Activated naive CD4-positive, alpha-beta T cell treated with anti-CD3 and anti-CD28 coated beads, Interleukin-2, amount 50 U/mL, for 72 hours (primary cell): ENCODE measurements around the gene MMP21. TPM values are rescaled to one million over a fixed set of nuclear protein-coding genes. Genes with fewer than 3 reads are reported as not detected.
A peak's percentile ranks its signal among the peaks of the same experiment; 100 is the strongest.

Experiments used
- ATAC-seq, 2 donors: fragments of 150-1000 bp; cut with Tn5 transposase; 2 replicates each; pipeline ENCODE4 v1.10.0; 2021; ENCODE audit warnings: mild to moderate bottlenecking in 2 of 2, moderate library complexity in 2 of 2
- DNase-seq, 2 donors: peaks; one replicate each; pipeline ENCODE4 v3.0.0; 2021 to 2022; ENCODE audit warnings: low spot score in 2 of 2
- H3K27ac Mint-ChIP-seq, 2 donors: one replicate each; pipeline ENCODE4 v1.8.0; 2022; ENCODE audit warnings: mild to moderate bottlenecking in 2 of 2, mixed read lengths in 2 of 2
- H3K36me3 Mint-ChIP-seq, 2 donors: one replicate each; pipeline ENCODE4 v1.8.0; 2022; ENCODE audit warnings: mixed read lengths in 2 of 2
- H3K9me3 Mint-ChIP-seq, 2 donors: one replicate each; pipeline ENCODE4 v1.8.0; 2022; ENCODE audit warnings: mixed read lengths in 2 of 2
- total RNA-seq, 2 donors: library from RNA; stranded (reverse); gene quantifications; one replicate each; pipeline ENCODE4 v1.2.3, GENCODE V29; 2022

MMP21 gene, protein sequence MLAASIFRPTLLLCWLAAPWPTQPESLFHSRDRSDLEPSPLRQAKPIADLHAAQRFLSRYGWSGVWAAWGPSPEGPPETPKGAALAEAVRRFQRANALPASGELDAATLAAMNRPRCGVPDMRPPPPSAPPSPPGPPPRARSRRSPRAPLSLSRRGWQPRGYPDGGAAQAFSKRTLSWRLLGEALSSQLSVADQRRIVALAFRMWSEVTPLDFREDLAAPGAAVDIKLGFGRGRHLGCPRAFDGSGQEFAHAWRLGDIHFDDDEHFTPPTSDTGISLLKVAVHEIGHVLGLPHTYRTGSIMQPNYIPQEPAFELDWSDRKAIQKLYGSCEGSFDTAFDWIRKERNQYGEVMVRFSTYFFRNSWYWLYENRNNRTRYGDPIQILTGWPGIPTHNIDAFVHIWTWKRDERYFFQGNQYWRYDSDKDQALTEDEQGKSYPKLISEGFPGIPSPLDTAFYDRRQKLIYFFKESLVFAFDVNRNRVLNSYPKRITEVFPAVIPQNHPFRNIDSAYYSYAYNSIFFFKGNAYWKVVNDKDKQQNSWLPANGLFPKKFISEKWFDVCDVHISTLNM
- total RNA-seq: not detected

DNA sequence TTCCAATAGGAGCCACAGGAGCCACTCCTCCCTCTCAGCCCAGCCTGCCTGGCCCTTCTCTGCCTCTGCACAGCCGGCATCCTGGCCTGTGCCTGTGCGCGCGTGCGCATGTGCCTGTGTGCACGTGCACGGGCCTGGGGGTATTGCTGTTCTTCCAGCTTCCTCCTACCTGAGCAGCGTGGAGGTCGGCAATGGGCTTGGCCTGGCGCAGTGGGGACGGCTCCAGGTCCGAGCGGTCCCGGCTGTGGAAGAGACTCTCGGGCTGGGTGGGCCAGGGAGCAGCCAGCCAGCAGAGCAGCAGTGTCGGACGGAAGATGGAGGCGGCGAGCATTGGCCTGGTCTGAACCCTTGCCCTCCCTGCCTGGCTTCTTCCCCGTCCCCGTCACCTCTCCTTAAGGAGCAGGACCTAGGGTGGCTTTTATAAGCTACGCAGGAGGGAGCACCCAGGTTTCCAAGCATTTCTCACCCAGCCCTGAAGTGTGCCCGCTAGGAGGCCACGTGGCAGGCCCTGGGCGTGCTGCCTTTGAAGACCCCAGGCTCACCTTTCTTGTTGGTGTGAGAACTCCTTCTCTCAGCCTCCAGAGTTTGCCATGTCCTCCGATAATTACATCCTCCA, at the start of gene MMP21:
Gene MMP21, minus strand, starts transcription at position 331 of the 616 bp plus-strand sequence. Its CDS starts 0 bp downstream, at position 331.
- Mint-ChIP-seq H3K9me3 (no peaks in the 10 kb centered on the region), H3K36me3 (no peaks in the 10 kb centered on the region), H3K27ac (no peak within 1 kb of the TSS)
- DNase-seq (no peak), ATAC-seq (no peak)

DNA sequence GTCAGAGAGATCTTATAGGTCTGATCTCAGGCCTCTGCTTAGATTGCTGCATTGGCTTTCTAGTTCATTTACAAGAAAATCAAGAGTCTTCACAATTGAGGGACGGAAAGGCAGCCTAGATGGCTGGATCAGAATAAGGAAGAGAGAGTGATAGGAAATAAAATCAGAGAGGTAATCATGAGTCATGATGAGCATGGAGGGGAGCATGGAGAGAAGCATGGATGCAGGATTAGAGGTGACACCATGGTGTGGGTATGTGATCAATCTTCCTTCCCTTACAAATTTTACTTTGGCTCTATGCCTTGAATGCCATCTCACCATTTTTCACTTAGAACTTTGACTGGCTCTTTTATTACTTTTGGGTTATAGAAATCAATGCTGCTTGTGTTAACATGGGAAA, 49.1 kb upstream of the MMP21 start:
- Mint-ChIP-seq H3K27ac (no peak overlapping the region), H3K36me3 (peaks cover 14 to 29% of the 10 kb centered on the region in 2 donors), H3K9me3 (no peaks in the 10 kb centered on the region)
- DNase-seq (no peak), ATAC-seq (no peak)

- DNase-seq (peak in 1 of 2 donors; percentile 17), ATAC-seq (peak; percentile 1 to 7)
- peaks cover 14 to 22% of the 10 kb centered on the region in 2 donors for H3K36me3 Mint-ChIP-seq
- no peaks in the 10 kb centered on the region for H3K9me3 Mint-ChIP-seq
- H3K27ac Mint-ChIP-seq: no peak overlapping the region
Observed at GRCh38 chr10:125823663-125824251, 48.1 kb upstream of the MMP21 start.

GRCh38 chr10:125822878-125823662, 47.4 kb upstream of the MMP21 start, which contains the start of the genes BCCIP and UROS:
Gene BCCIP (plus strand): TSS chr10:125823546. CDS start chr10:125823558, 12 bp downstream.
Gene UROS (minus strand): TSS chr10:125823258. CDS start chr10:125816499, 6,759 bp downstream.
- DNase-seq: peak; percentile 86 to 93
- Mint-ChIP-seq H3K36me3 (peaks cover 9 to 17% of the 10 kb centered on the region in 2 donors), H3K9me3 (no peaks in the 10 kb centered on the region), H3K27ac (no peak within 1 kb of the TSS)
- ATAC-seq: peak; percentile 85 to 87

- no peaks in the 10 kb centered on the region for H3K9me3 Mint-ChIP-seq
- peaks cover 4 to 5% of the 10 kb centered on the region in 2 donors for H3K36me3 Mint-ChIP-seq
- no peak for ATAC-seq
- no peak overlapping the region for H3K27ac Mint-ChIP-seq
- DNase-seq: no peak
Observed at GRCh38 chr10:125820701-125821100, 45.1 kb upstream of the MMP21 start.

- peaks cover 12 to 14% of the 10 kb centered on the region in 2 donors for H3K36me3 Mint-ChIP-seq
- H3K27ac Mint-ChIP-seq: no peak overlapping the region
- no peak for DNase-seq
- ATAC-seq: no peak
- no peaks in the 10 kb centered on the region for H3K9me3 Mint-ChIP-seq
Observed at GRCh38 chr10:125817337-125817946, 41.8 kb upstream of the MMP21 start.

GRCh38 chr10:125816548-125816947, 40.9 kb upstream of the MMP21 start:
- H3K36me3 Mint-ChIP-seq: peaks cover 7 to 10% of the 10 kb centered on the region in 2 donors
- no peak overlapping the region for H3K27ac Mint-ChIP-seq
- ATAC-seq (no peak), DNase-seq (no peak)
- no peaks in the 10 kb centered on the region for H3K9me3 Mint-ChIP-seq

DNA sequence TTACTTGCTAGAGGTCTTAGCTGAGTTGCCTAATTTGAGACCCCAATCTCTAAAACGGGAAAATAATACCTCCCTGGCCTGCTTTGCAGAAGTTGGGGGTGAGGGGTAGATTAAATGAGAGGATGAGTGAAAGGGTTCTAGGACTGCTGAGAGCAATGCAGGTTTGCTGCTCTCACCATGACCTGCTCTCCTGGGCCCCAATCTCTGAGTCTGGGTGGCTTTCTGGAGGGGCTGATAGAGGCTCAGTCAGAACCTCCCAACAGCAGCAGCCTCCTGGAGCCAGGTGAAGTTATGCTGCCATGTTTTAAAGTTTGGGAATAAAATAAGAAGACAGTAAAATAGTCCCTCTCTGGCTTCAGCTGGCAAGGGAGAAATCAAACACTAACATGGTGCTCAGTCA, 40.1 kb upstream of the MMP21 start:
- no peak for ATAC-seq
- no peaks in the 10 kb centered on the region for H3K9me3 Mint-ChIP-seq
- peaks cover 8 to 10% of the 10 kb centered on the region in 2 donors for H3K36me3 Mint-ChIP-seq
- no peak overlapping the region for H3K27ac Mint-ChIP-seq
- no peak for DNase-seq

DNA sequence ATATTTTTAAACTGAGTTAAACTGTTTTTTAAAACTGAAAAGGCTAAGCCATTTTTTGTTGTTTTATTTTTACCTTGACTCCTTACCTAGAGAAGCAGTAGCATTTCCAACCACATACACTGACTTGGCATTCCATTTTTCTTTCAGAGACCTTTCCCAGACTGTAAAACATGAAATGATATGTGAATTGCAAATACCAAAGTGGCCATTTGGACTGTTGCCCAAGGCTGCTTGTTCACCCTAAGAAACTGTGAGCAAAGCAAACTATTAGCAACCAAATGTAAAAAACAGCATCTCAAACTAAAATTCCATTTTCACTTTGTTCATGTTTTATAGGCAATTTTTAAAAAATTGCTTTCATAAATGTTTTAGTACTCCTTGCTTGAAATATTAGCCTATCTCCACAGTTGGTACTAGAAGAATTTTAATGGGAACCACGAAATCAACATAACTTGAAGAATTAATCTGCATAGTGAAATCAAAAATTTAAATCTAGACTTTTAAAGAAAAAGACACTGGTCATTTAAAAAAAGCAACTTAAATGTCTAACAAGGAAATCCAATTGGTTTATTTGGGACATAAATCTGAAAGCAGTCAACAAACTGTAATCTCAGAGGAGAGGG, 36.6 kb upstream of the MMP21 start:
- ATAC-seq: no peak
- no peak overlapping the region for H3K27ac Mint-ChIP-seq
- H3K36me3 Mint-ChIP-seq: peaks cover 16 to 18% of the 10 kb centered on the region in 2 donors

DNA sequence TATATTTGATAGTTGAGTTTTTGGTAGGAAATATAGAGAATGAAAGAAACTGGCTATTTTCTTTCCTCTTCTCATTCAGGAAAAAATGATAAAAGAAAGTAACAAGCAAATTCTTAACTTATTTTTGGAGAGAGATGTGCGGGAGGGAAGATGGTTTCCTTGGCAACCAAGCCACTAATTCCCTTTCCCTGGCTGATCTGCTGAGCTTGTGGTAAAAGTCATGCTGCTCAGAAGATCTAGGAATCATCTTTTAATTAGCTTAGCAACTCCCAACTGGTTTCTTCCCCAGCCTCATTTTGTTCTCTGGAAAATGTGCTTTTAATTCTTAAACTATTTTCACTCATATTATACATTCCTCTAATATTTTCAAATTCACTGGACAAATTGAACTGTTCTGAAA, 35.6 kb upstream of the MMP21 start:
- Mint-ChIP-seq H3K9me3 (no peaks in the 10 kb centered on the region), H3K36me3 (peaks cover 18 to 24% of the 10 kb centered on the region in 2 donors), H3K27ac (no peak overlapping the region)
- DNase-seq (no peak), ATAC-seq (no peak)

More for the DNA sequence above, 36.6 kb upstream of the MMP21 start:
- no peaks in the 10 kb centered on the region for H3K9me3 Mint-ChIP-seq
- no peak for DNase-seq

- DNase-seq (no peak), ATAC-seq (no peak)
- Mint-ChIP-seq H3K9me3 (no peaks in the 10 kb centered on the region), H3K36me3 (peaks cover 11 to 16% of the 10 kb centered on the region in 2 donors), H3K27ac (no peak overlapping the region)
Observed at GRCh38 chr10:125808047-125808446, 32.4 kb upstream of the MMP21 start.

GRCh38 chr10:125802739-125803138, 27.1 kb upstream of the MMP21 start:
- H3K36me3 Mint-ChIP-seq: peaks cover 0 to 15% of the 10 kb centered on the region in 2 donors
- no peaks in the 10 kb centered on the region for H3K9me3 Mint-ChIP-seq
- no peak for DNase-seq
- peak overlapping the region in 1 of 2 donors; percentile 7 for H3K27ac Mint-ChIP-seq
- ATAC-seq: no peak

- no peak for DNase-seq
- Mint-ChIP-seq H3K9me3 (no peaks in the 10 kb centered on the region), H3K27ac (no peak overlapping the region), H3K36me3 (peaks cover 0 to 9% of the 10 kb centered on the region in 2 donors)
- no peak for ATAC-seq
Observed at GRCh38 chr10:125802131-125802530, 26.5 kb upstream of the MMP21 start.

DNA sequence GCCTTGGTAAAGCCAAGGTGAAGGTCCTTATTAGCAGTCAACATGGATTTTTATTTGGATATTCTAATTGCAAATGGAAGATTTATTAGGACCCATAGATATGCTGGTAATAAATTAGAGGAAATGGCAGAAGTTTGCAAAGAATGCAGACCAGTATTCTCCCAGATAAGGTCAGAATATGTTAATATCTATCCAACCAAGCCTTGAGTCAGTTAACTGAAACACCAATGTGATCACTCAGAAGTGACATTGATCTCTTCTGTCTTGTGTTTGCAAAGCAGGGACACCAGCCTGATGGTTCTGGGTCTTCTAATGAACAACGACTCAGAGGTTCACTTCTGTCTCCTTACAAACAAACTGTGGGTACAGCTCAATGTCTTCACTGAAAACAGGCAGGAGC, 26.0 kb upstream of the MMP21 start:
- no peak for ATAC-seq
- no peaks in the 10 kb centered on the region for H3K9me3 Mint-ChIP-seq
- no peak overlapping the region for H3K27ac Mint-ChIP-seq

GRCh38 chr10:125799451-125800182, 24.0 kb upstream of the MMP21 start:
- ATAC-seq: no peak
- H3K9me3 Mint-ChIP-seq: no peaks in the 10 kb centered on the region
- no peak for DNase-seq
- peak overlapping the region in 1 of 2 donors; percentile 88 for H3K27ac Mint-ChIP-seq
- H3K36me3 Mint-ChIP-seq: no peaks in the 10 kb centered on the region

More for the DNA sequence above, 26.0 kb upstream of the MMP21 start:
- H3K36me3 Mint-ChIP-seq: peaks cover 0 to 4% of the 10 kb centered on the region in 2 donors
- DNase-seq: no peak
